Measurements from ENCODE around the gene ITFG1.
"Not testable (repeated sequence)": the region's sequence is repeated elsewhere in the genome, so short reads cannot be mapped to it uniquely, and the experiment has no call there.

DNA sequence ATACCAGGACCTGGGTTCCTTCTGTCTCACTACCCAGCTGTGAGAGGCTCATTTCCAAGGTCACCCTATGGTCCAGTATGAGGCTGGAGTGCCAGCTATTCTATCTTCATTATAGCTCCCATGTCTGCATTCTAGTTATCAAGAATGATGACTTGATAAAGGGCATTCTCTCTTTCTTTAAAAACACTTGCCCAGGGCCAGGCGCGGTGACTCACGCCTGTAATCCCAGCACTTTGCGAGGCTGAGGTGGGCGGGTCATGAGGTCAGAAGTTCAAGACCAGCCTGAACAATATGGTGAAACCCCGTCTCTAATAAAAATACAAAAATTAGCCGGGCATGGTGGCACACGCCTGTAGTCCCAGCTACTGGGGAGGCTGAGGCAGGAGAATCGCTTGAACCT, 322.9 kb downstream of the ITFG1 start:
- TF ChIP-seq, protein P1, sequence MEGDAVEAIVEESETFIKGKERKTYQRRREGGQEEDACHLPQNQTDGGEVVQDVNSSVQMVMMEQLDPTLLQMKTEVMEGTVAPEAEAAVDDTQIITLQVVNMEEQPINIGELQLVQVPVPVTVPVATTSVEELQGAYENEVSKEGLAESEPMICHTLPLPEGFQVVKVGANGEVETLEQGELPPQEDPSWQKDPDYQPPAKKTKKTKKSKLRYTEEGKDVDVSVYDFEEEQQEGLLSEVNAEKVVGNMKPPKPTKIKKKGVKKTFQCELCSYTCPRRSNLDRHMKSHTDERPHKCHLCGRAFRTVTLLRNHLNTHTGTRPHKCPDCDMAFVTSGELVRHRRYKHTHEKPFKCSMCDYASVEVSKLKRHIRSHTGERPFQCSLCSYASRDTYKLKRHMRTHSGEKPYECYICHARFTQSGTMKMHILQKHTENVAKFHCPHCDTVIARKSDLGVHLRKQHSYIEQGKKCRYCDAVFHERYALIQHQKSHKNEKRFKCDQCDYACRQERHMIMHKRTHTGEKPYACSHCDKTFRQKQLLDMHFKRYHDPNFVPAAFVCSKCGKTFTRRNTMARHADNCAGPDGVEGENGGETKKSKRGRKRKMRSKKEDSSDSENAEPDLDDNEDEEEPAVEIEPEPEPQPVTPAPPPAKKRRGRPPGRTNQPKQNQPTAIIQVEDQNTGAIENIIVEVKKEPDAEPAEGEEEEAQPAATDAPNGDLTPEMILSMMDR (IDR thresholded peaks at IDR 0.05), result not testable (repeated sequence)
- not testable (repeated sequence) for TF ChIP-seq POLR2A (IDR thresholded peaks at IDR 0.05)

Measured in heart left ventricle (tissue), 13 donors.